KMS-11 (cell line): ENCODE data around the gene ALOX15B.

ENCODE experiments used
- H2AFZ ChIP-seq: fragments of 200-600 bp; sonication (generic); 2 replicates; pipeline ENCODE4 v1.6.1; 2016; ENCODE audit warnings: antibody characterized with exemption, mixed run types, low read depth
- H3K27ac ChIP-seq: fragments of 200-600 bp; sonication (generic); 2 replicates; pipeline ENCODE4 v1.6.1; 2016; ENCODE audit warnings: mild to moderate bottlenecking, mixed run types
- H3K27me3 ChIP-seq: fragments of 200-600 bp; sonication (generic); 2 replicates; pipeline ENCODE4 v1.6.1; 2017; ENCODE audit warnings: mild to moderate bottlenecking, low read depth, mixed run types, moderate library complexity; ENCODE audit not compliant: insufficient read depth
- H3K36me3 ChIP-seq: fragments of 200-600 bp; sonication (generic); 2 replicates; pipeline ENCODE4 v1.6.1; 2017; ENCODE audit warnings: mild to moderate bottlenecking, mixed run types; ENCODE audit not compliant: insufficient read depth
- H3K4me1 ChIP-seq: fragments of 200-600 bp; sonication (generic); 2 replicates; pipeline ENCODE4 v1.6.1; 2016; ENCODE audit warnings: mild to moderate bottlenecking, low read depth, mixed run types; ENCODE audit not compliant: poor library complexity, severe bottlenecking
- H3K4me2 ChIP-seq: fragments of 200-600 bp; sonication (generic); 2 replicates; pipeline ENCODE4 v1.7.0; 2016; ENCODE audit warnings: mild to moderate bottlenecking, mixed run types
- H3K4me3 ChIP-seq: fragments of 200-600 bp; sonication (generic); IDR thresholded peaks from 2 replicates; pipeline ENCODE4 v1.6.1; 2017; ENCODE audit warnings: low read depth, low read length, mixed read lengths; ENCODE audit not compliant: insufficient read depth
- H3K79me2 ChIP-seq: fragments of 200-600 bp; sonication (generic); 2 replicates; pipeline ENCODE4 v1.6.1; 2016; ENCODE audit warnings: low read depth, mixed run types; ENCODE audit not compliant: insufficient read depth
- H3K9ac ChIP-seq: fragments of 200-600 bp; sonication (generic); 2 replicates; pipeline ENCODE4 v1.6.1; 2016; ENCODE audit warnings: mild to moderate bottlenecking, mixed run types
- H4K20me1 ChIP-seq: fragments of 200-600 bp; sonication (generic); 2 replicates; pipeline ENCODE4 v1.6.1; 2016; ENCODE audit warnings: mild to moderate bottlenecking, mixed run types; ENCODE audit not compliant: insufficient read depth
- TF ChIP-seq, protein P1 (sequence below): fragments of 200-600 bp; sonication (generic); conservative IDR thresholded peaks from 2 replicates; pipeline ENCODE4 v1.6.1; 2017; ENCODE audit warnings: low read depth, mild to moderate bottlenecking, antibody characterized with exemption, low read length, moderate library complexity, mixed read lengths

ALOX15B gene

DNA sequence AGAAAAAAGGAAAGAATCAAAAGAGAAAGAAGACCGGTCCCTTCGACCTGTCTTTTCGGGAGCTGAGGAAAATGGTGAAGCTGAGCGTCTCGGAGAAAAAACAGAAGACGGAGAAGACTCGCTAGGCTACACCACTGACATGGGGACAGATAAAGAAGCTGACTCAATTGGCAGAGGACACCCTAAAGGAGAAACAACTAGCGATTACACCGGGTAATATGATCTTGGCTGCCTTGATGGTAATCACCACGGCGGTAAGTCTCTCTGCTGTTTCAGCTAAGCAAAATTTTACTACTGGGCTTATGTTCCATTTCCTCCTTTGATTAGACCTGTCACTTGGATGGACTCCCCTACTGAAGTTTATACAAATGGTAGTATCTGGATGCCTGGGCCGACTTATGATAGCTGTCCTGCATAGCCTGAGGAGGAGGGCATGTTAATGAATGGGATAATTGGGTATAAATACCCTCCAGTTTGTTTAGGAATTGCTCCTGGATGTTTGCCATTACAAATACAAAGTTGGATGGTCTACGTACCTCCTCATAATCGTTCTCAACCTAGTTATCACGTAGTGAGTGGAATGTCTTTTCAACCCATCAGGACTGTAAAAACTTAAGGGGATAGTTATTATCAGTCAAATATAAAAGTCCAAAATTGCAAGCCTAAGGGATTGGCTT, 24.1 kb downstream of the ALOX15B start:
- TF ChIP-seq, protein P1, sequence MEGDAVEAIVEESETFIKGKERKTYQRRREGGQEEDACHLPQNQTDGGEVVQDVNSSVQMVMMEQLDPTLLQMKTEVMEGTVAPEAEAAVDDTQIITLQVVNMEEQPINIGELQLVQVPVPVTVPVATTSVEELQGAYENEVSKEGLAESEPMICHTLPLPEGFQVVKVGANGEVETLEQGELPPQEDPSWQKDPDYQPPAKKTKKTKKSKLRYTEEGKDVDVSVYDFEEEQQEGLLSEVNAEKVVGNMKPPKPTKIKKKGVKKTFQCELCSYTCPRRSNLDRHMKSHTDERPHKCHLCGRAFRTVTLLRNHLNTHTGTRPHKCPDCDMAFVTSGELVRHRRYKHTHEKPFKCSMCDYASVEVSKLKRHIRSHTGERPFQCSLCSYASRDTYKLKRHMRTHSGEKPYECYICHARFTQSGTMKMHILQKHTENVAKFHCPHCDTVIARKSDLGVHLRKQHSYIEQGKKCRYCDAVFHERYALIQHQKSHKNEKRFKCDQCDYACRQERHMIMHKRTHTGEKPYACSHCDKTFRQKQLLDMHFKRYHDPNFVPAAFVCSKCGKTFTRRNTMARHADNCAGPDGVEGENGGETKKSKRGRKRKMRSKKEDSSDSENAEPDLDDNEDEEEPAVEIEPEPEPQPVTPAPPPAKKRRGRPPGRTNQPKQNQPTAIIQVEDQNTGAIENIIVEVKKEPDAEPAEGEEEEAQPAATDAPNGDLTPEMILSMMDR: no peak
- Histone ChIP-seq H3K36me3 (no peaks in the 10 kb centered on the region), H3K4me1 (no peaks in the 10 kb centered on the region), H3K27ac (no peak overlapping the region), H3K4me2 (no peak overlapping the region), H2AFZ (no peak overlapping the region), H4K20me1 (no peaks in the 10 kb centered on the region), H3K9ac (no peak overlapping the region), H3K27me3 (peaks cover 5% of the 10 kb centered on the region; the same call in 1 of the 2 replicates), H3K4me3 (no peak overlapping the region), H3K79me2 (no peaks in the 10 kb centered on the region)

DNA sequence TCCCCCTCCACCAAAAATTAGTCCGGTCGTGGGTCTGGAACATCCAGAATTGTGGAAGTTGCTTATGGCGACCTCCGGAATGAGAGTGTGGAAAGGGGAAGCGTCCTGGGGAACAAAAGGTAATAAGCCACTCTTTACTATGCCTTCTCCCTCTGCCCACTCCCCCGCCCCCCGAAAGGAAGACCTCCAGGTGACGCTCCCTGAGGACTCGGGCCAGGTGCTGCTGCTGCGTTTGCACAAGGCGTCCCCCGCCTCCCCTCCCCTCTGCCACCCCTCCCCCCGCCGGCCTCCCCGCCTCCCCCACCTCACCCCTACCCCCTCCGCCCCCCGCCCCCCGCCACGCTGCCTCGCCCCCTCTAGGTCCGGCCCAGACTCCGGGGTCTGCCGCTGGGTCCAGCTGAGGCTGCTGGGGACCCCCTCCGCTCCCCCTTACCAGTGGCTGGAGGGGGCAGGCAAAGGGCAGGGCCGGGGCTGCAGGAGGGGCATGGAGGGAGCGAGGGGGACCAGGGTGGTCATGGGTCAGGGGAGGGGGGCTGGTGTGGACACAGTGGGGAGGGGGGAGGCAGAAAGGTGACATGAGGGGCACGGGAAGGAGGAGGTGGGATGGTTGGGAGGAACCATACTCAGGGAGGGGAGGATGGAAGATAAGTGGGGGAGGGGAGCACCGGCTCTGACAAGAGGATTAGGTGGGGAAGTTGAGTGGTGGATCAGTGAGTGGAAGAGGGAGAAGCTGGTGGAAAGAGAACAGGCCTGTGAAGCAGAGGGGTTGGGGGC, 25.1 kb downstream of the ALOX15B start:
- Histone ChIP-seq H3K79me2 (no peaks in the 10 kb centered on the region), H3K27ac (no peak overlapping the region), H4K20me1 (no peaks in the 10 kb centered on the region), H3K36me3 (no peaks in the 10 kb centered on the region), H3K4me2 (no peak overlapping the region), H2AFZ (no peak overlapping the region), H3K9ac (no peak overlapping the region), H3K4me3 (no peak overlapping the region), H3K27me3 (peaks cover 5% of the 10 kb centered on the region; the same call in 1 of the 2 replicates), H3K4me1 (no peaks in the 10 kb centered on the region)
- TF ChIP-seq, protein P1: no peak

DNA sequence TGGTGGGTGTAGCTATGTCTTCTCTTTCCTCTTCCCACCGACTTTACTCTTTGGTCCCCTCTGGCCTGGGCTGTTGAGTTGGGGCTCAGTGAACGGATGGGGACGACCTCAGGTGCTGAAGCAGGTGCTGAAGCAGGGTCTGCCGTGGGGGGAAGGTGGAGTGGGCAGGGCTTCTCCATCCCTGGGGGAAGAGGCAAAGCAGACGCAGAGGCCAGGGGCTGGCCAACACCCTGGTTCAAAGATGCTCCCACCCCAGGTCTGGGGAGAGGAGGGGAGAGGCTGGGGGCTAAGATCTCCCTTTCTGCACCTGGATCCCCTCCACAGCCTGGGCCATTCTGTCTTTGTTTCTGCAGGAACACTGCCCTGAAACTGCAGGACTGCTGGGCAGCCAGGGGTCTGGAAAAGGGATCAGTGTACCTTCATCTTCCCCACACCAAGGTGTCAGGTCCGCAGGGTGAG, 25.7 kb downstream of the ALOX15B start:
- no peak overlapping the region for H3K27ac ChIP-seq
- no peak overlapping the region for H3K4me2 ChIP-seq
- no peak overlapping the region for H3K9ac ChIP-seq
- H3K79me2 ChIP-seq: no peaks in the 10 kb centered on the region
- H3K36me3 ChIP-seq: no peaks in the 10 kb centered on the region
- H3K4me1 ChIP-seq: no peaks in the 10 kb centered on the region
- H4K20me1 ChIP-seq: no peaks in the 10 kb centered on the region
- TF ChIP-seq, protein P1: no peak
- H2AFZ ChIP-seq: no peak overlapping the region
- no peak overlapping the region for H3K4me3 ChIP-seq
- peaks cover 5% of the 10 kb centered on the region; the same call in 1 of the 2 replicates for H3K27me3 ChIP-seq

GRCh38 chr17:8066841-8067775, 28.2 kb downstream of the ALOX15B start:
- Histone ChIP-seq H3K27me3 (peaks cover 3% of the 10 kb centered on the region; the same call in 1 of the 2 replicates), H2AFZ (no peak overlapping the region), H3K4me2 (no peak overlapping the region)

More at GRCh38 chr17:8066841-8067775, 28.2 kb downstream of the ALOX15B start:
- TF ChIP-seq, protein P1: no peak
- Histone ChIP-seq H3K27ac (no peak overlapping the region), H3K4me1 (no peaks in the 10 kb centered on the region), H3K36me3 (no peaks in the 10 kb centered on the region), H4K20me1 (no peaks in the 10 kb centered on the region), H3K4me3 (no peak overlapping the region), H3K9ac (no peak overlapping the region), H3K79me2 (no peaks in the 10 kb centered on the region)
